HG03439 (cell line): ENCODE data around the gene NKD1.

ENCODE experiments used
- ATAC-seq: cut with Tn5 transposase; IDR thresholded peaks from one replicate; pipeline ENCODE4 v1.9.1; 2021; ENCODE audit warnings: mild to moderate bottlenecking, moderate library complexity; ENCODE audit not compliant: unreplicated experiment

NKD1 gene

GRCh38 chr16:50683689-50684374 lies 135.6 kb downstream of the NKD1 start:
- ATAC-seq = peak; percentile 53

- ATAC-seq = no peak
Measured at GRCh38 chr16:50684823-50685461, 136.7 kb downstream of the NKD1 start.

GRCh38 chr16:50685462-50686063 lies 137.4 kb downstream of the NKD1 start:
- no peak for ATAC-seq

DNA sequence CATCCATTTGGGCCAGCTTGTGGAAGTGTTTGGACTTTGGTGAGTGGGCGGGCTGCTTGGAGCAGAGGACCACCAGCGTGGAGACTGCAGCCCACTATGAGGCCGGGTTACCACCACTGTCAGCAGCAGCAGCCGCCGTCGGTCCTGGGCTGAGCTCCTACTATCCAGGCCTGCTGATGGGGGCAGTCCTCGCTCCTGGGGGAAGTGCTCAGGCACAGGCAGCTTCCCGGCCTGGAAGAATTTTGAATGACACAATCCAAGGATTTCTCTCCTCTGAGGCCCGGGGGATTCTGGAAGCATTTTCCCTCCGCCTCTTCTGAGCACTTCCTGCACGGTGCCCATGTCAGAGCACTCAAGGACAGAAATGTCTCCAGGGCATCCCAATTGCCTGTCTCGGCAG lies 139.9 kb downstream of the NKD1 start:
- no peak for ATAC-seq

GRCh38 chr16:50688867-50689266 lies 140.7 kb downstream of the NKD1 start:
- ATAC-seq = no peak

DNA sequence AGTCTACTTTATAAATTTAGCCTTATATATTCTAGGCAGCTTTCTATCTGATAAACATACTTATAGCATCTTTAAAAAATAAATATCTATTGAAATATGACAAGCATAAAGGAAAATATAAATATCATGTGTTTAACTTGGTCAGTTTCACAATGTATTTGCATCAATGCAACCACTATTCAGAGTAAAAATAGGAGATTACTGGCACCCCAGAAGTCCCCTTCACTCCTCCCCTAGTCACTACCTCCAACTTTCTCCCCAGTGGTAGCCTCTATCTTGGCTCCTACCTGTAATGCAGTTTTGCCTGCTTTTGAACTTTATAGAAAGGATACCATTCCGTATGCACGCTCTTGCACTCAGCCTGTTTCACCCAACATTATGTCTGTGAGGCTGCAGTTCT lies 142.0 kb downstream of the NKD1 start:
- ATAC-seq = no peak

GRCh38 chr16:50692644-50692998 lies 144.4 kb downstream of the NKD1 start:
- no peak for ATAC-seq

DNA sequence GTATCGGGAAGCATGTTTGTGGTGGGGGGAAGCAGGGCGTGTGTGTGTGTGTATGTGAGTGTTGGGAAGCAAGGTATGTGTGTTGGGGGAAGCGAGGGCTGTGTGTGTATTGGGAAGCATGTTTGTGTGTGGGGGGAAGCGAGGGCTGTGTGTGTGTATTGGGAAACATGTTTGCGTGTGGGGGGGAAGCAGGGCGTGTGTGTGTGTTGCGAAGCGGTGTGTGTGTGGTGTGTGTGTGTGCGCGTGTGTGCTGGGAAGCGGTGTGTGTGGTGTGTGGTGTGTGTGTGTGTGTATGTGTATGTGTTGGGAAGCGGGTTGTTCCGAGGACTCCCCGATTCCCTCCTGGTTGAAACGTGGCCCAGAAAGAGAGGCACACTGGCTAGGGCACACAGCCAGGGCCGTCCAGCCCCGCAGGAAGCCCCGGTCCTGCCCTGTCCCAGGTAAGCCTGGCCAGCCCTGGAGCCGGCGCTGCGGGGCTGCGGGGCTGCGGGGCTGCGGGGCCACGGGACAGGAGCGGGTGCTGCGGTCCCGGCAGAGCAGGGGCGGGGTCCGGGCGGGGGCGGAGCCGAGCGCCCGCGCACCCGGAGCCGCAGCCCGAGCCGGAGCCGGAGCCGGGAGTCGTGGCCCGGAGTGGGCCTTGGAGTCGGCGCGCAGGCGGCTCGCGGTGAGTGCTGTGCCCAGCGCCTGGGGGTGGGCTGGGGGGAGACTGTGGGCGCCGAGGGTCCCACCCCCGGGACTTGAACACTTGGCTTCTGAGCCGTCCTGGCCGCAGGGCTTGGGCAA lies 145.0 kb downstream of the NKD1 start, which contains the start of gene NOD2:
Gene NOD2 (plus strand): TSS at position 608 of the 783 bp plus-strand sequence. CDS start 5,890 bp downstream, outside the sequence.
- no peak for ATAC-seq

DNA sequence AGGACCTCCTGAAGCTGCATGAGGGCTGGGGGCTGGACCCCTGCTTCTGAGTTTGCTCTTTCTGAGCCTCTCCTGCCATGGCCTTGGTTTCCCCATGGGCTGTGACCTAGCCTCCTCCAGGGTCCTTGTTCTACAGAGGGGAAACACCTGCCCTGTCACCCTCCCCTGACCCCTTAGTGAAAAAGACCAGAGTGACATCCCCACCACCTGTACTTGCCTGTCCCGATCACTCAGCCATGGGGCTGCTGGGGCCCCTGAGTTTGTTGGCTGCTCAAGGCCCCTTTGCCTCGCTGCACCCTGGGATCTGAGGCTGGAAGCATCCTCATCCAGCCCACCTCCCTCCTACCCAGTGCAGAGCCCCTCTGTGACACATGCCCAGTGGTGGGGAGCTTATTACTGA lies 146.0 kb downstream of the NKD1 start:
- ATAC-seq = no peak

DNA sequence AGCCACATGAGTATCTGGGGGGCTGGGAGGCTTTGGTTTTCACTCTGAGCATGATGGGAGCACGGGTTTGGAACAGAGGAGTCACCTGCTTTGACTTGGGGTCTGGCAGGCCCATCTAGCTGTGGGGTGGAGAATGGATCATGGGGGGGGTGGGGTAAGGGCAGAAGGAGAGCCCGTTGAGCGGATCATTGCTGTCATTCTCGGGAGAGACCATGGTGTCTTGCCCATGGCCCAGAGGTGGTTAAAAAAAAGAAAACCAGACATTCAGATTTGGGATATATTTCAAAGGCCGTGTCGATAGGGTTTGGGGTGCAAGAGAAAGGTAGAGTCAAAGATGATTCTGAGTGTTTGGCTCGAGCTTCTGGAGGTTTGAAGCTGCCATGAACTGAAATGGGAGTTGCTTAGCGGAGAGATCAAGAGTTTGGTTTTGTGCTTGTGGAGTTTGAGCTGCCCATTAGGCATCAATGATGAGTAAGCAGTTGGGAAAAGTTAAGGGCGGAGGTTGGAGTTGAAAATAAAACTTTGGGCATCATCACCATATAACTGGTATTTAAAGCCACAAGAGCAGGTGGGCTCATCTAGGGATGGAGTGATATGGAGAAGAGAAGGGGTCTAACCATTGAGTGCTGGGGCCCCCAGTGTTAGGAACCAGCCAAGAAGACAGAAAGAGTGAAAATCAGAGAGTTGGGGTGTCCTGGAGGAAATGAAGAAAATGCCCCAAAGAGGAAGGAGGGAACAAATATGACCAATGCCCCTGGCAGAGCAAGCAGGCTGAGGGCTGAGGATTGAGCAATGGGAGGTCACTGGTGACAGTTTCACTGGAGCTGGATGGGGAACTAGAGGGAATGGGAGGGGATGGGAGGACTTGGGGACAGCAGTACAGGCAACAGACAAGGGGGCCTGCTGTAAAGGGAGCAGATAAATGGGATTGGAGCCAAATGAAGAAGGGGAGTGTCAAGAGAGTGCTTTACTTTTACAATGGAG lies 147.1 kb downstream of the NKD1 start:
- ATAC-seq = no peak

- ATAC-seq = no peak
Measured at GRCh38 chr16:50696126-50696525, 147.9 kb downstream of the NKD1 start.

DNA sequence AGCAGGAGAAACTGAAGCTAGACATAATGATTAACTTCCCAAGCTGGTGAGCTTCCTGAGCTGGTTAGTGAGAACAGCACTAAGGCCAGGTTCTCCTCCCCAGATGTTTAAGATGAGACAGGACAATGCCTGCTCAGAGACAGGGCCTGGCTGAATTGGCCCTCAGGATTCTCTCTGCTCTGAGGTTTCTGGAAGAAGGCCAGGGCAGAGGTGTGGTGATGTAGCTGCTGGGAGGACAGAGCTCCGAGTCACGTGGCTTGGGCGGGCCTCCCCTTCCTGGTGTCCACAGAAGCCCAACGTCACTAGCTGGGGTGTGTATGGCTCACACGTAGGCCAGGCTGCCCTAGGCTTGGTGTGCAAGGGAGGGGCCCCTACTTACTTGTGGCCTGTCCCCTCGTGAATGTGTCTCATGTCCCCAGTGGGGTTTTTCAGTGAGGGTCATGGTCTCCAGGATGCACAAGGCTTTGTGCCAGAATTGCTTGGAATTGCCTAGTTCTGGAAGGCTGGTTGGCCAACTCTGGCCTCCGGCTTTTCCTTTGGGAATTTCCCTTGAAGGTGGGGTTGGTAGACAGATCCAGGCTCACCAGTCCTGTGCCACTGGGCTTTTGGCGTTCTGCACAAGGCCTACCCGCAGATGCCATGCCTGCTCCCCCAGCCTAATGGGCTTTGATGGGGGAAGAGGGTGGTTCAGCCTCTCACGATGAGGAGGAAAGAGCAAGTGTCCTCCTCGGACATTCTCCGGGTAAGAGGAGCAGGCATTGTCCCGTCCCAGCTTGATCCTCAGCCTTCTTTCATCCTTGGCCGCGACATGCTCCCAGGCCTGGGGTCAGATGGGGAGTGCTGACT lies 148.6 kb downstream of the NKD1 start:
- peak; percentile 52 for ATAC-seq

DNA sequence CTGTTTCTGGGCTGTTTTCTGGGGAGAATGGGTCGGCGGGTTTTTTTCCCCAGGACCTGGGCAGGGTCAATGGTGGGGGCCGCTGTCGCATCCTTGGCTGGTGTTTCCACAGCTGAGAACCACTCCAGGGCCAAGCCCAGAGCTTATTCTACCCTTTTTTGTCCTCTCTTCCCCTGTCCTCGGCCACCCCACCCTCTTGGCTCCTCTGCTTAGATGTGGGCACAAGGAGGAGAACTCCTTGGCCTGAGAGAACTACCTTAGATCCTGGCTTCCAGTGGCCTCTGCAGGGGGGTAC lies 149.2 kb downstream of the NKD1 start:
- ATAC-seq = no peak

GRCh38 chr16:50697881-50698767 lies 149.9 kb downstream of the NKD1 start:
- peak; percentile 61 for ATAC-seq
